PC-3 (cell line): Measurements from ENCODE around the gene GUCY2D. TPM values are rescaled to one million over a fixed set of nuclear protein-coding genes. Genes with fewer than 3 reads are reported as not detected.

Experiments
- ATAC-seq: fragments of 200-7000 bp; cut with Tn5 transposase; 2 replicates; pipeline ENCODE4 v1.9.1; 2020; ENCODE audit warnings: mild to moderate bottlenecking, moderate library complexity
- BruUV-seq: library from RNA; stranded (reverse); fragments of 400-500 nt; replicated peaks from 2 replicates; lab custom pipeline; 2021; lab: Mats Ljungman, UMichigan
- CTCF ChIA-PET: fragments of 300-600 bp; sonication (Branson Sonifier 250); formaldehyde crosslinking; loops from one replicate; lab custom pipeline; 2022; ENCODE audit warnings: antibody characterized with exemption; lab: Charles Lee
- POLR2A ChIA-PET: fragments of 300-600 bp; sonication (Branson Sonifier 250); formaldehyde crosslinking; loops from one replicate; lab custom pipeline; 2022; ENCODE audit warnings: antibody characterized with exemption; ENCODE audit not compliant: unreplicated experiment; lab: Charles Lee
- DNase-seq: peaks from one replicate; pipeline ENCODE4 v3.0.0-alpha.2; 2015
- H2AFZ ChIP-seq: fragments of 300-600 bp; sonication (generic); 2 replicates; pipeline ENCODE4 v1.6.0; 2016; ENCODE audit warnings: antibody characterized with exemption, low read length
- H3F3A ChIP-seq: fragments of 300-600 bp; sonication (generic); one replicate; pipeline ENCODE4 v1.6.0; 2017; ENCODE audit warnings: antibody characterized with exemption, low read length, control low read depth, mild to moderate bottlenecking; ENCODE audit not compliant: unreplicated experiment
- H3K27ac ChIP-seq: fragments of 300-600 bp; sonication (generic); 2 replicates; pipeline ENCODE4 v1.5.1; 2016; ENCODE audit warnings: mild to moderate bottlenecking, low read length
- H3K27me3 ChIP-seq: fragments of 300-600 bp; sonication (generic); 2 replicates; pipeline ENCODE4 v1.6.1; 2016; ENCODE audit warnings: low read length, mixed read lengths
- H3K36me3 ChIP-seq: fragments of 300-600 bp; sonication (generic); 2 replicates; pipeline ENCODE4 v1.6.1; 2016; ENCODE audit warnings: low read depth, mixed run types, low read length, mixed read lengths
- H3K4me1 ChIP-seq: fragments of 300-600 bp; sonication (generic); 2 replicates; pipeline ENCODE4 v1.5.1; 2016; ENCODE audit warnings: low read length; ENCODE audit not compliant: insufficient read depth
- H3K4me2 ChIP-seq: fragments of 300-600 bp; sonication (generic); 2 replicates; pipeline ENCODE4 v1.6.0; 2016; ENCODE audit warnings: low read length
- H3K4me3 ChIP-seq: fragments of 300-600 bp; sonication (generic); 2 replicates; pipeline ENCODE4 v1.5.1; 2016; ENCODE audit warnings: mild to moderate bottlenecking, low read length, mixed read lengths
- H3K79me2 ChIP-seq: fragments of 300-600 bp; sonication (generic); 2 replicates; pipeline ENCODE4 v1.6.1; 2017; ENCODE audit warnings: low read length, mixed read lengths
- H3K9ac ChIP-seq: fragments of 300-600 bp; sonication (generic); 2 replicates; pipeline ENCODE4 v1.6.0; 2016; ENCODE audit warnings: mild to moderate bottlenecking, low read length
- H3K9me2 ChIP-seq: fragments of 300-600 bp; sonication (generic); replicated peaks from 2 replicates; pipeline ENCODE4 v1.6.1; 2016; ENCODE audit warnings: mixed run types, low read length, mixed read lengths
- H3K9me3 ChIP-seq: fragments of 300-600 bp; sonication (generic); 2 replicates; pipeline ENCODE4 v1.6.1; 2016; ENCODE audit warnings: low read length, mixed read lengths
- H4K20me1 ChIP-seq: fragments of 300-600 bp; sonication (generic); 2 replicates; pipeline ENCODE4 v1.6.1; 2016; ENCODE audit warnings: low read length, mixed read lengths
- CTCF ChIP-seq: fragments of 300-600 bp; sonication (generic); conservative IDR thresholded peaks from 2 replicates; pipeline ENCODE4 v1.5.1; 2017; ENCODE audit warnings: antibody characterized with exemption, low read depth, mild to moderate bottlenecking, low read length
- EZH2 ChIP-seq: fragments of 300-600 bp; sonication (generic); IDR thresholded peaks from one replicate; pipeline ENCODE4 v1.6.1; 2017; ENCODE audit warnings: antibody characterized with exemption, mild to moderate bottlenecking, low read length; ENCODE audit not compliant: unreplicated experiment
- EZH2phosphoT487 ChIP-seq: fragments of 300-600 bp; sonication (generic); IDR thresholded peaks from 2 replicates; pipeline ENCODE4 v1.6.1; 2018; ENCODE audit warnings: mild to moderate bottlenecking, antibody characterized with exemption, low read length, borderline replicate concordance
- intact Hi-C: fragments of 100-400 bp; cut with micrococcal nuclease; formaldehyde crosslinking; loops from 2 replicates; pipeline ENCODE4 v1.9.0; 2023
- total RNA-seq: library from RNA; depleted of rRNA; stranded (reverse); fragments of >200 nt; gene quantifications from 2 replicates; pipeline ENCODE4 v1.2.3, GENCODE V29; 2014

GUCY2D gene
- total RNA-seq, 1 experiment from 2014 or later: not detected

- no TSS peak for BruUV-seq
Observed at GRCh38 chr17:8025176-8025911, 22.9 kb downstream of the GUCY2D start.

DNA sequence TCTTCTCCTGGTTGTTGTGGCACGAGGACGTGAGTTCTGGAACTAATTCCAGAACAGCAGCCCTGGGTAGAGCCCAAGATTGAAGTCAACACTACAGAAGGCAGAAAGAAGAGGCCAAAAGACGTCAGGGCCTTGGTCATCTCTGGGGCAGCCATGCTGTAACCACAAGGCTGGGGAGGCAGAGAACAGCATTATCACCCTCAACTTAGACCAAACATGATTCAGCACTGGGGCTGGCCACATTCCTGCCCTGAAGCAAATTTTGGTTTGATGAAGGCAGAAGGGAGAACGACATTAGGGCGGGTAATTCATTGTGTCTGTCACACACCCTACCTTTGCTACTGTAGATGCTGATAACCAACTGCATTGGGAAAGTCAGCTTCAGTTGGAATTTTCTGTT lies 26.7 kb downstream of the GUCY2D start:
- Histone ChIP-seq H3K36me3 (no peaks in the 10 kb centered on the region), H2AFZ (0 out of 2 replicates have a peak overlapping the region, but pooled peaks have one; percentile 7), H3K79me2 (no peaks in the 10 kb centered on the region), H3K9me3 (no peaks in the 10 kb centered on the region), H3F3A (no peaks in the 10 kb centered on the region), H3K4me3 (no peak overlapping the region), H4K20me1 (no peaks in the 10 kb centered on the region), H3K4me1 (peaks cover 26% of the 10 kb centered on the region), H3K27ac (peak overlapping the region; percentile 40), H3K9ac (no peak overlapping the region), H3K9me2 (no peaks in the 10 kb centered on the region), H3K4me2 (0 out of 2 replicates have a peak overlapping the region, but pooled peaks have one; percentile 13), H3K27me3 (no peaks in the 10 kb centered on the region)
- POLR2A ChIA-PET: no interaction called here
- peak; percentile 78 for DNase-seq
- TF ChIP-seq EZH2phosphoT487: no peak
- no peak for TF ChIP-seq CTCF
- no peak for TF ChIP-seq EZH2
- CTCF ChIA-PET: no interaction called here
- no TSS peak for BruUV-seq
- intact Hi-C loops: no loop called here
- ATAC-seq: peak; percentile 64

More at GRCh38 chr17:8025176-8025911, 22.9 kb downstream of the GUCY2D start:
- no peak for TF ChIP-seq EZH2phosphoT487
- Histone ChIP-seq H3K4me3 (no peak overlapping the region), H3F3A (no peaks in the 10 kb centered on the region), H3K27me3 (no peaks in the 10 kb centered on the region), H3K4me1 (peaks cover 11% of the 10 kb centered on the region; the same call in 1 of the 2 replicates), H3K4me2 (no peak overlapping the region), H2AFZ (no peak overlapping the region), H3K9me3 (no peaks in the 10 kb centered on the region), H3K9ac (no peak overlapping the region), H4K20me1 (no peaks in the 10 kb centered on the region), H3K9me2 (no peaks in the 10 kb centered on the region), H3K27ac (no peak overlapping the region), H3K79me2 (no peaks in the 10 kb centered on the region), H3K36me3 (no peaks in the 10 kb centered on the region)
- DNase-seq: no peak
- CTCF ChIA-PET: no interaction called here
- intact Hi-C loops: no loop called here
- no peak for ATAC-seq
- POLR2A ChIA-PET: no interaction called here

GRCh38 chr17:8031261-8031661 lies 28.8 kb downstream of the GUCY2D start:
- Histone ChIP-seq H3K9me3 (no peaks in the 10 kb centered on the region), H3K27me3 (no peaks in the 10 kb centered on the region), H3F3A (no peaks in the 10 kb centered on the region), H2AFZ (no peak overlapping the region), H3K9ac (no peak overlapping the region), H3K27ac (no peak overlapping the region), H3K4me1 (peaks cover 31% of the 10 kb centered on the region), H3K4me2 (no peak overlapping the region), H4K20me1 (no peaks in the 10 kb centered on the region), H3K36me3 (no peaks in the 10 kb centered on the region), H3K9me2 (no peaks in the 10 kb centered on the region), H3K79me2 (no peaks in the 10 kb centered on the region), H3K4me3 (no peak overlapping the region)
- TF ChIP-seq EZH2 (no peak), EZH2phosphoT487 (no peak), CTCF (no peak)
- ChIA-PET POLR2A (no interaction called here), CTCF (no interaction called here)
- BruUV-seq: no TSS peak
- ATAC-seq: no peak
- no peak for DNase-seq
- intact Hi-C loops: no loop called here
